ENCODE measurements around the gene TACC2. TPM values are rescaled to one million over a fixed set of nuclear protein-coding genes. Genes with fewer than 3 reads are reported as not detected.

TACC2 gene
- total and polyA plus RNA-seq, 5 donors from 2014 or later: not detected

DNA sequence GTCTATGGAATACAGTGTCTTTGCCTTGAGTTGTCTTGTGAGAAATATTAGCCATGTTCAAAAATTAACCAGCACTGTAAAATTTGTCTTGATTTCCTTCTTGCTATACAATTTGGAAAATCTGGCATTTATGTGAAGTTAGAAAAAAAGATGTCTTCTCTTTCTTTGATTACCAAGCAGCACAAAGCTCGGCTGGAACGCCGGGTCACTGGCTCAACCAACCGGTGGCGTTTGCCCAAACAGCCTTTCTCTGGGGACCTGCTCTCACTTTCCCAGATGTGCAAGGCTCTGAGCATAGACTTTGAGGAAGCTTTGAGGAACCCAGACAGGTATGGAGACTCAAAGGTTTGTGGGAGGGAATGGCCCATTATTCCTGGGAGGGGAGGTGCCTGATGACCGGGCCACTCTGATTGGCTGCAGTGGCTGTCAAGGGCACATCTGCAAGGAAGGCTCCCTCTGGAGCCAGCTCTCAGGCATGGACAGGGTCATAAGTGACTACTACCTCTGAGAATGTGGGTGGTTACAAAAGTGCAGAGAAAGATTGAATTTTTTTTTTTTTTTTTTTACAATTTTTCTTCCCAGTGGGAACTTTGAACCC is 287.7 kb downstream of the TACC2 start:
- Histone ChIP-seq H3K4me3 (ENCODE audit: low read depth, low read length) (no peak overlapping the region), H3K27ac (ENCODE audit: insufficient read depth, low read length, poor library complexity, severe bottlenecking) (no peak overlapping the region), H3K36me3 (ENCODE audit: control insufficient read depth, insufficient read depth, low read length) (no peaks in the 10 kb centered on the region), H3K27me3 (ENCODE audit: control insufficient read depth, insufficient read depth, low read length) (no peaks in the 10 kb centered on the region), H3K9me3 (ENCODE audit: control insufficient read depth in 2 of 2, low read length in 2 of 2) (no peaks in the 10 kb centered on the region), H3K4me1 (ENCODE audit: control insufficient read depth, insufficient read depth, low read length, poor library complexity, severe bottlenecking) (peaks cover 3% of the 10 kb centered on the region)
- Mint-ChIP-seq H3K4me3 (no peak overlapping the region), H3K27me3 (no peaks in the 10 kb centered on the region), H3K36me3 (no peaks in the 10 kb centered on the region), H3K4me1 (peaks cover 0 to 5% (median 0%) of the 10 kb centered on the region in 4 donors), H3K27ac (no peak overlapping the region), H3K9me3 (peaks cover 0 to 2% (median 0%) of the 10 kb centered on the region in 7 donors)
- DNase-seq (no peak), ATAC-seq (ENCODE audit: low read depth in 2 of 2) (no peak)

GRCh38 chr10:122277526-122278136 is 288.7 kb downstream of the TACC2 start:
- DNase-seq: no peak
- no peaks in the 10 kb centered on the region for H3K9me3 ChIP-seq (ENCODE audit: control insufficient read depth in 2 of 2, low read length in 2 of 2)
- H3K27me3 ChIP-seq (ENCODE audit: control insufficient read depth, insufficient read depth, low read length): no peaks in the 10 kb centered on the region
- Mint-ChIP-seq H3K4me1 (peaks cover 0 to 5% (median 0%) of the 10 kb centered on the region in 4 donors), H3K36me3 (no peaks in the 10 kb centered on the region), H3K4me3 (no peak overlapping the region), H3K9me3 (peaks cover 0 to 2% (median 0%) of the 10 kb centered on the region in 7 donors), H3K27me3 (no peaks in the 10 kb centered on the region), H3K27ac (no peak overlapping the region)
- H3K27ac ChIP-seq (ENCODE audit: insufficient read depth, low read length, poor library complexity, severe bottlenecking): no peak overlapping the region
- H3K4me3 ChIP-seq (ENCODE audit: low read depth, low read length): no peak overlapping the region
- H3K36me3 ChIP-seq (ENCODE audit: control insufficient read depth, insufficient read depth, low read length): no peaks in the 10 kb centered on the region
- no peak for ATAC-seq (ENCODE audit: low read depth in 2 of 2)
- H3K4me1 ChIP-seq (ENCODE audit: control insufficient read depth, insufficient read depth, low read length, poor library complexity, severe bottlenecking): peaks cover 3% of the 10 kb centered on the region

GRCh38 chr10:122279725-122280141 is 290.8 kb downstream of the TACC2 start:
- no peaks in the 10 kb centered on the region for H3K36me3 Mint-ChIP-seq
- H3K4me3 ChIP-seq (ENCODE audit: low read depth, low read length): no peak overlapping the region
- ATAC-seq (ENCODE audit: low read depth in 2 of 2): no peak

GRCh38 chr10:122280156-122280555 is 291.2 kb downstream of the TACC2 start:
- no peaks in the 10 kb centered on the region for H3K36me3 ChIP-seq (ENCODE audit: control insufficient read depth, insufficient read depth, low read length)
- no peak overlapping the region for H3K4me3 ChIP-seq (ENCODE audit: low read depth, low read length)
- H3K27ac ChIP-seq (ENCODE audit: insufficient read depth, low read length, poor library complexity, severe bottlenecking): no peak overlapping the region
- no peak overlapping the region for H3K4me3 Mint-ChIP-seq
- no peak for ATAC-seq (ENCODE audit: low read depth in 2 of 2)
- peaks cover 0 to 2% (median 0%) of the 10 kb centered on the region in 7 donors for H3K9me3 Mint-ChIP-seq
- peaks cover 3% of the 10 kb centered on the region for H3K27me3 Mint-ChIP-seq
- H3K9me3 ChIP-seq (ENCODE audit: control insufficient read depth in 2 of 2, low read length in 2 of 2): no peaks in the 10 kb centered on the region
- DNase-seq: no peak
- H3K4me1 ChIP-seq (ENCODE audit: control insufficient read depth, insufficient read depth, low read length, poor library complexity, severe bottlenecking): peaks cover 3% of the 10 kb centered on the region
- H3K27ac Mint-ChIP-seq: no peak overlapping the region
- no peaks in the 10 kb centered on the region for H3K27me3 ChIP-seq (ENCODE audit: control insufficient read depth, insufficient read depth, low read length)
- H3K4me1 Mint-ChIP-seq: peaks cover 0 to 5% (median 0%) of the 10 kb centered on the region in 4 donors
- H3K36me3 Mint-ChIP-seq: no peaks in the 10 kb centered on the region

More at GRCh38 chr10:122279725-122280141, 290.8 kb downstream of the TACC2 start:
- Mint-ChIP-seq H3K27me3 (no peaks in the 10 kb centered on the region), H3K4me1 (peaks cover 0 to 5% (median 0%) of the 10 kb centered on the region in 4 donors), H3K27ac (no peak overlapping the region), H3K4me3 (no peak overlapping the region), H3K9me3 (peaks cover 0 to 2% (median 0%) of the 10 kb centered on the region in 7 donors)
- no peak overlapping the region for H3K27ac ChIP-seq (ENCODE audit: insufficient read depth, low read length, poor library complexity, severe bottlenecking)
- H3K9me3 ChIP-seq (ENCODE audit: control insufficient read depth in 2 of 2, low read length in 2 of 2): no peaks in the 10 kb centered on the region
- no peaks in the 10 kb centered on the region for H3K27me3 ChIP-seq (ENCODE audit: control insufficient read depth, insufficient read depth, low read length)
- H3K4me1 ChIP-seq (ENCODE audit: control insufficient read depth, insufficient read depth, low read length, poor library complexity, severe bottlenecking): peaks cover 3% of the 10 kb centered on the region
- H3K36me3 ChIP-seq (ENCODE audit: control insufficient read depth, insufficient read depth, low read length): no peaks in the 10 kb centered on the region
- peak in 1 of 3 donors; percentile 15 for DNase-seq

DNA sequence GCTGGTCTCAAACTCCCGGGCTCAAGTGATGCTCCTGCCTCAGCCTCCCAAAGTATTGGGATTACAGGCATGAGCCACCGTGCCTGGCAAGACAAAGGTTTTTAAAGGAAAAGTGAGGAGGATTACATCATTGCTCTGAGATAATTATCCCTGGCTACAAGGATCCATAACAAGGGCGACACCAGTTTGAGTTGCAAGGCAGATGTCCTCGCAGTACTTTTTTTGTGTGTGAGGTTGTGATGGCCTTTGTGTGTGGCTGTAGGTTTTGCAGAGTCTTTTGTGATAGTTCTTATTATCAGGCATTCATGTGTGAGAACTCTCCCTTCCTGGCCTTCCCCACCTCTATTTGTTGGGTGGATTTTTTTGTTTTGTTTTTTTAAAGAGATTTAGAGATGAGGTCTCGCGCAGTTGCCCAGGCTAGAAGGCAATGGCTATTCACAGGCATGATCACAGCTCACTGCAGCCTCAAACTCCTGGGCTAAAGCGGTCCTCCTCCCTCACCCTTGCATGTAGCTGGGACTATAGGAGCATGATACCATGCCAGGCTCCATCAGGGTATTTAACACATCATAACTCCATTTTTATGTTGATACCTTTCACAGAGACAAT is 292.2 kb downstream of the TACC2 start:
- Histone ChIP-seq H3K4me1 (ENCODE audit: control insufficient read depth, insufficient read depth, low read length, poor library complexity, severe bottlenecking) (peaks cover 3% of the 10 kb centered on the region), H3K9me3 (ENCODE audit: control insufficient read depth in 2 of 2, low read length in 2 of 2) (no peaks in the 10 kb centered on the region), H3K4me3 (ENCODE audit: low read depth, low read length) (no peak overlapping the region), H3K27ac (ENCODE audit: insufficient read depth, low read length, poor library complexity, severe bottlenecking) (no peak overlapping the region), H3K27me3 (ENCODE audit: control insufficient read depth, insufficient read depth, low read length) (no peaks in the 10 kb centered on the region), H3K36me3 (ENCODE audit: control insufficient read depth, insufficient read depth, low read length) (no peaks in the 10 kb centered on the region)
- no peak for ATAC-seq (ENCODE audit: low read depth in 2 of 2)
- Mint-ChIP-seq H3K9me3 (peaks cover 0 to 2% (median 0%) of the 10 kb centered on the region in 7 donors), H3K27me3 (peaks cover 6% of the 10 kb centered on the region), H3K27ac (no peak overlapping the region), H3K4me1 (peaks cover 0 to 5% (median 0%) of the 10 kb centered on the region in 4 donors), H3K4me3 (no peak overlapping the region), H3K36me3 (no peaks in the 10 kb centered on the region)
- no peak for DNase-seq

DNA sequence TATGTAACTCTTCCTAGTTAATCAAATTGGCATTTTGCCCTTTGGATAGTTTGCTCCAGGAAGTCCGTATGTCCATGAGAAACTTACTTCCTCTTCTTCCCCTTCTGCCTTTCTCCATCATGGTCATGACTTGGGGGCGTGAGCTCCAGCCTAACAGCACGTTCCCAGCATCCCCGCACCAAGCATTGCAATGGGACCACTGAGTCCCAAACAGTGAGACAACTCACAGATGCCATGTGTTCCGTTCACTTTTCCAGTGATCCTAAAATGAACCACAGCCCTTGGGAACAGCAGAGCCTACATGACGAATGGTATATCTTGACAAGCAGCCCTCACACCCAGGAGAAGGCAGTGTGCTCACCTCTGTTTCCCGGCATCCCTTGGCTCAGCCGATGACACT is 292.8 kb downstream of the TACC2 start:
- H3K27ac ChIP-seq (ENCODE audit: insufficient read depth, low read length, poor library complexity, severe bottlenecking): no peak overlapping the region
- no peaks in the 10 kb centered on the region for H3K27me3 ChIP-seq (ENCODE audit: control insufficient read depth, insufficient read depth, low read length)
- no peak for DNase-seq
- no peak for ATAC-seq (ENCODE audit: low read depth in 2 of 2)
- H3K27ac Mint-ChIP-seq: no peak overlapping the region
- peaks cover 3% of the 10 kb centered on the region for H3K4me1 ChIP-seq (ENCODE audit: control insufficient read depth, insufficient read depth, low read length, poor library complexity, severe bottlenecking)
- no peaks in the 10 kb centered on the region for H3K36me3 Mint-ChIP-seq
- H3K4me1 Mint-ChIP-seq: peaks cover 0 to 5% (median 0%) of the 10 kb centered on the region in 4 donors
- no peaks in the 10 kb centered on the region for H3K9me3 ChIP-seq (ENCODE audit: control insufficient read depth in 2 of 2, low read length in 2 of 2)
- no peak overlapping the region for H3K4me3 ChIP-seq (ENCODE audit: low read depth, low read length)
- H3K4me3 Mint-ChIP-seq: no peak overlapping the region
- H3K36me3 ChIP-seq (ENCODE audit: control insufficient read depth, insufficient read depth, low read length): no peaks in the 10 kb centered on the region
- peaks cover 0 to 2% (median 0%) of the 10 kb centered on the region in 7 donors for H3K9me3 Mint-ChIP-seq
- peaks cover 6% of the 10 kb centered on the region for H3K27me3 Mint-ChIP-seq

- Histone ChIP-seq H3K4me1 (ENCODE audit: control insufficient read depth, insufficient read depth, low read length, poor library complexity, severe bottlenecking) (peaks cover 3% of the 10 kb centered on the region), H3K27ac (ENCODE audit: insufficient read depth, low read length, poor library complexity, severe bottlenecking) (no peak overlapping the region), H3K36me3 (ENCODE audit: control insufficient read depth, insufficient read depth, low read length) (no peaks in the 10 kb centered on the region), H3K9me3 (ENCODE audit: control insufficient read depth in 2 of 2, low read length in 2 of 2) (no peaks in the 10 kb centered on the region), H3K4me3 (ENCODE audit: low read depth, low read length) (no peak overlapping the region), H3K27me3 (ENCODE audit: control insufficient read depth, insufficient read depth, low read length) (no peaks in the 10 kb centered on the region)
- DNase-seq (no peak), ATAC-seq (ENCODE audit: low read depth in 2 of 2) (no peak)
- Mint-ChIP-seq H3K27ac (no peak overlapping the region), H3K4me3 (no peak overlapping the region), H3K27me3 (peaks cover 6% of the 10 kb centered on the region), H3K4me1 (peaks cover 0 to 5% (median 0%) of the 10 kb centered on the region in 4 donors), H3K36me3 (no peaks in the 10 kb centered on the region), H3K9me3 (peaks cover 0 to 2% (median 0%) of the 10 kb centered on the region in 7 donors)
These were observed 293.3 kb downstream of the TACC2 start for GRCh38 chr10:122282253-122282671.
